Measurements from ENCODE around the gene ANKRD33B.

The ANKRD33B gene

GRCh38 chr5:10674096-10674495 is 110.2 kb downstream of the ANKRD33B start:
- H3K4me3 ChIP-seq (ENCODE audit: low read depth, low read length) = no peak overlapping the region
- DNase-seq = no peak
- no peaks in the 10 kb centered on the region for H3K27me3 ChIP-seq (replicated peaks)
- in situ Hi-C loops (cut with HindIII; ENCODE audit: low pct_ligation_motif_present, low sequenced_read_pairs) = no loop called here
- peaks cover 16% of the 10 kb centered on the region for H3K36me3 ChIP-seq (replicated peaks)
- H3K27ac ChIP-seq = no peak overlapping the region
- TF ChIP-seq CTCF (IDR thresholded peaks at IDR 0.05; ENCODE audit: low read depth, low read length, missing control alignments) = no peak

GRCh38 chr5:10674582-10674981 is 110.7 kb downstream of the ANKRD33B start:
- TF ChIP-seq CTCF (IDR thresholded peaks at IDR 0.05; ENCODE audit: low read depth, low read length, missing control alignments) = no peak
- in situ Hi-C loops (cut with HindIII; ENCODE audit: low pct_ligation_motif_present, low sequenced_read_pairs) = no loop called here
- Histone ChIP-seq H3K4me3 (ENCODE audit: low read depth, low read length) (no peak overlapping the region), H3K27ac (no peak overlapping the region), H3K36me3 (replicated peaks) (peaks cover 20% of the 10 kb centered on the region), H3K27me3 (replicated peaks) (no peaks in the 10 kb centered on the region)
- DNase-seq = no peak

GRCh38 chr5:10675177-10675700 is 111.4 kb downstream of the ANKRD33B start:
- H3K27me3 ChIP-seq (replicated peaks) = no peaks in the 10 kb centered on the region
- H3K4me3 ChIP-seq (ENCODE audit: low read depth, low read length) = no peak overlapping the region
- DNase-seq = no peak
- H3K27ac ChIP-seq = no peak overlapping the region
- TF ChIP-seq CTCF (IDR thresholded peaks at IDR 0.05; ENCODE audit: low read depth, low read length, missing control alignments) = no peak
- H3K36me3 ChIP-seq (replicated peaks) = peaks cover 27% of the 10 kb centered on the region
- in situ Hi-C loops (cut with HindIII; ENCODE audit: low pct_ligation_motif_present, low sequenced_read_pairs) = no loop called here

DNA sequence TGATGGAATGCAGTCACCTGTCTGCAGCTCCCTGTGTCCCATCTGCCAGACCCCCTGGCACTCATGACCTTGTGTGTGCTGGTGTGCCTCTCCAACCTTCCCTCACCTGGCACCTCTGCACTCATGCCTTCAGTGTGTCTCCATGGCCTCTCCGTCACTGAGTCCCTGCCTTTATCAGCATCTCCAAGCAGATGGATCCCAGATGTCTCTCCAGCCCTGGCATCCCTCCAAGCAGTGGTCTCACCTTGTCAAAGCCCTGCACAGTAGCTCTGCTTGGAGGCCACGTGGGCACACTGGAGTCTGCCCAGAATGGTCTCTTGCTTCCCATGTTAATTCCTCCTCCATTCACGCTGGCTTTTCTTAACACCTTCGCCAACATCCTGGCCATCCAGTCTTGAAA is 112.4 kb downstream of the ANKRD33B start:
- DNase-seq = no peak
- H3K27ac ChIP-seq = no peak overlapping the region
- in situ Hi-C loops (cut with HindIII; ENCODE audit: low pct_ligation_motif_present, low sequenced_read_pairs) = no loop called here
- no peak overlapping the region for H3K4me3 ChIP-seq (ENCODE audit: low read depth, low read length)
- H3K36me3 ChIP-seq (replicated peaks) = peaks cover 34% of the 10 kb centered on the region
- TF ChIP-seq CTCF (IDR thresholded peaks at IDR 0.05; ENCODE audit: low read depth, low read length, missing control alignments) = no peak
- H3K27me3 ChIP-seq (replicated peaks) = no peaks in the 10 kb centered on the region

DNA sequence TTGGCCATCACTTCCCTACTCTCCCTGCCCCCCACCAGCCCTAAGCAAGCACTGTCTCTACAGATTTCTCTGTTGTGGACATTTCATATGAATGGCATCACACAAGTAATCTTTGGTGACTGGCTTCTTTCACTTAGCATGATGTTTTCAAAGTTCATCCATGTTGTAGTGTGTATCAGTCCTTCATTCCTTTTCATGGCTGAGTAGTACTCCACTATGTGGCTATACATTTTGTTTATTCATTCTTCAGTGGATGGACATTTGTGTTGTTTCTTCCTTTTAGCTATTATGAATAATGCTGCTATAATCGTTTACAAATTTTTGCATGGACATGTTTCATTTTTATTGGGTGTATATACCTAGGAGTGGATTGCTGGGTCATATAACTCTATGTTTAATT is 113.1 kb downstream of the ANKRD33B start:
- DNase-seq = no peak
- Histone ChIP-seq H3K36me3 (replicated peaks) (peaks cover 34% of the 10 kb centered on the region), H3K27me3 (replicated peaks) (no peaks in the 10 kb centered on the region), H3K4me3 (ENCODE audit: low read depth, low read length) (no peak overlapping the region), H3K27ac (no peak overlapping the region)
- in situ Hi-C loops (cut with HindIII; ENCODE audit: low pct_ligation_motif_present, low sequenced_read_pairs) = no loop called here
- TF ChIP-seq CTCF (IDR thresholded peaks at IDR 0.05; ENCODE audit: low read depth, low read length, missing control alignments) = no peak

- no peaks in the 10 kb centered on the region for H3K27me3 ChIP-seq (replicated peaks)
- no peak overlapping the region for H3K4me3 ChIP-seq (ENCODE audit: low read depth, low read length)
- H3K27ac ChIP-seq = no peak overlapping the region
- peaks cover 36% of the 10 kb centered on the region for H3K36me3 ChIP-seq (replicated peaks)
- in situ Hi-C loops (cut with HindIII; ENCODE audit: low pct_ligation_motif_present, low sequenced_read_pairs) = no loop called here
- DNase-seq = no peak
- no peak for TF ChIP-seq CTCF (IDR thresholded peaks at IDR 0.05; ENCODE audit: low read depth, low read length, missing control alignments)
These were observed 113.7 kb downstream of the ANKRD33B start for GRCh38 chr5:10677533-10677932.
